HG02642 (cell line): ENCODE data around the gene ADRA2A.

Experiments
- ATAC-seq: cut with Tn5 transposase; IDR thresholded peaks from one replicate; pipeline ENCODE4 v1.9.1; 2021; ENCODE audit warnings: mild to moderate bottlenecking; ENCODE audit not compliant: unreplicated experiment, poor library complexity

ADRA2A gene

GRCh38 chr10:111128331-111129180 is 51.7 kb downstream of the ADRA2A start:
- ATAC-seq, result no peak

GRCh38 chr10:111129363-111129762 is 52.5 kb downstream of the ADRA2A start:
- no peak for ATAC-seq

GRCh38 chr10:111130471-111130870 is 53.6 kb downstream of the ADRA2A start:
- ATAC-seq, result no peak
